Activated CD4-positive, alpha-beta T cell treated with anti-CD3 and anti-CD28 coated beads, Interleukin-2, Interleukin-4, amounts not matched to agents 100 ng/mL and 50 ng/mL, durations not matched to agents 16 hours and 8 hours (primary cell): ENCODE data around the gene RNU6-9.
A peak's percentile ranks its signal among the peaks of the same experiment; 100 is the strongest.
"Not testable (repeated sequence)": the region's sequence is repeated elsewhere in the genome, so short reads cannot be mapped to it uniquely, and the experiment has no call there.

Experiments
- DNase-seq: peaks from one replicate; pipeline ENCODE4 v3.0.0-alpha.2; 2020; ENCODE audit warnings: low spot score

RNU6-9 gene

GRCh38 chr19:861756-862580, 31.3 kb upstream of the RNU6-9 start:
- peak; percentile 62 for DNase-seq

- peak; percentile 63 for DNase-seq
These were observed 30.5 kb upstream of the RNU6-9 start for GRCh38 chr19:862581-863314.

GRCh38 chr19:863315-863620, 30.0 kb upstream of the RNU6-9 start:
- no peak for DNase-seq

- no peak for DNase-seq
These were observed 26.4 kb upstream of the RNU6-9 start for GRCh38 chr19:866769-867300.

- DNase-seq = no peak
These were observed 25.9 kb upstream of the RNU6-9 start for GRCh38 chr19:867301-867793.

- DNase-seq = no peak
These were observed 25.3 kb upstream of the RNU6-9 start for GRCh38 chr19:867855-868457.

- no peak for DNase-seq
These were observed 24.6 kb upstream of the RNU6-9 start for GRCh38 chr19:868458-869244.

GRCh38 chr19:869245-870177, 23.8 kb upstream of the RNU6-9 start:
- no peak for DNase-seq

- DNase-seq = no peak
These were observed 23.0 kb upstream of the RNU6-9 start for GRCh38 chr19:870314-870713.

GRCh38 chr19:870963-871401, 22.3 kb upstream of the RNU6-9 start:
- no peak for DNase-seq

- DNase-seq = no peak
These were observed 21.6 kb upstream of the RNU6-9 start for GRCh38 chr19:871446-872265.

- DNase-seq = peak; percentile 83
These were observed 20.9 kb upstream of the RNU6-9 start for GRCh38 chr19:872266-872951.

GRCh38 chr19:873084-873483, 20.2 kb upstream of the RNU6-9 start:
- DNase-seq = peak; percentile 78

GRCh38 chr19:873561-874041, 19.7 kb upstream of the RNU6-9 start:
- DNase-seq = no peak

GRCh38 chr19:875265-875879, 17.9 kb upstream of the RNU6-9 start:
- no peak for DNase-seq

- no peak for DNase-seq
These were observed 17.2 kb upstream of the RNU6-9 start for GRCh38 chr19:876089-876488.

GRCh38 chr19:876780-877314, 16.4 kb upstream of the RNU6-9 start:
- no peak for DNase-seq

GRCh38 chr19:877992-878660, 15.2 kb upstream of the RNU6-9 start:
- DNase-seq = not testable (repeated sequence)
